HL-60 (cell line): ENCODE measurements around the gene KCNJ1.

Experiments used
- CTCF ChIP-seq: IDR thresholded peaks from one replicate; pipeline ENCODE4 v1.5.1; 2011; ENCODE audit warnings: low read length, control low read depth, inconsistent platforms; ENCODE audit not compliant: insufficient read depth
- POLR2AphosphoS5 ChIP-seq: IDR thresholded peaks from 2 replicates; pipeline ENCODE4 v1.6.1; 2012; ENCODE audit warnings: low read depth
- REST ChIP-seq: IDR thresholded peaks from 2 replicates; pipeline ENCODE4 v1.6.1; 2012; ENCODE audit warnings: low read depth; ENCODE audit not compliant: insufficient replicate concordance

- no peak for TF ChIP-seq CTCF
- TF ChIP-seq POLR2AphosphoS5 = no peak
- TF ChIP-seq REST = no peak
These were observed 47.4 kb upstream of the KCNJ1 start for GRCh38 chr11:128914216-128915148.
